GM12878 (cell line): ENCODE data around the gene NECAB2. TPM values are rescaled to one million over a fixed set of nuclear protein-coding genes. Genes with fewer than 3 reads are reported as not detected.

ENCODE experiments used
- ATAC-seq: fragments of 200-7000 bp; cut with Tn5 transposase; 3 replicates; pipeline ENCODE4 v1.9.1; 2020; ENCODE audit warnings: mild to moderate bottlenecking, moderate library complexity
- BruUV-seq: library from RNA; stranded (reverse); fragments of 400-500 nt; replicated peaks from 2 replicates; lab custom pipeline; 2021; lab: Mats Ljungman, UMichigan
- CTCF ChIA-PET: fragments of 300-600 bp; sonication (Branson Sonifier 250); formaldehyde crosslinking; extraction: SDS; loops from one replicate; lab custom pipeline; 2021; ENCODE audit warnings: inconsistent platforms; lab: Yijun Ruan, JAX
- POLR2A ChIA-PET: fragments of 350-600 bp; formaldehyde crosslinking; extraction: SDS; loops from one replicate; lab custom pipeline; 2021; ENCODE audit warnings: inconsistent platforms; lab: Charles Lee
- RAD21 ChIA-PET: fragments of 300-600 bp; sonication (Branson Sonifier 250); formaldehyde crosslinking; loops from one replicate; lab custom pipeline; 2023; ENCODE audit warnings: antibody characterized with exemption; ENCODE audit not compliant: unreplicated experiment; lab: Charles Lee
- SMC1A ChIA-PET: fragments of 300-600 bp; sonication (Branson Sonifier 250); formaldehyde crosslinking; loops from one replicate; lab custom pipeline; 2023; ENCODE audit not compliant: unreplicated experiment, uncharacterized antibody; lab: Charles Lee
- DNase-seq: peaks from one replicate; pipeline ENCODE4 v3.0.0-alpha.2; 2011; ENCODE audit warnings: low read depth, low spot score
- FAIRE-seq: peaks from 3 replicates; lab custom pipeline; 2011; peaks lifted over from hg19 to GRCh38; lab: Jason Lieb, UNC
- H2AFZ ChIP-seq: 2 replicates; pipeline ENCODE4 v1.6.0; 2011; ENCODE audit warnings: low read depth, low read length, control low read depth; ENCODE audit not compliant: control insufficient read depth
- H3K27ac ChIP-seq: 2 replicates; pipeline ENCODE4 v1.5.1; 2011; ENCODE audit warnings: control low read depth; ENCODE audit not compliant: control insufficient read depth, insufficient read depth
- H3K27me3 ChIP-seq, 2 experiments: replicated peaks in 1 of 2; 2 replicates each; pipeline versions ENCODE4 v1.6.0 to v1.6.1; 2011; ENCODE audit warnings: low read length in 1 of 2; ENCODE audit not compliant: control insufficient read depth in 2 of 2, insufficient read depth in 2 of 2
- H3K36me3 ChIP-seq, 2 experiments: 2 replicates each; pipeline ENCODE4 v1.5.1; 2011; ENCODE audit warnings: low read length in 1 of 2; ENCODE audit not compliant: control insufficient read depth in 2 of 2, insufficient read depth in 2 of 2
- H3K4me1 ChIP-seq: 2 replicates; pipeline ENCODE4 v1.6.1; 2011; ENCODE audit warnings: mild to moderate bottlenecking, low read length, moderate library complexity, mixed read lengths; ENCODE audit not compliant: control insufficient read depth, insufficient read depth
- H3K4me2 ChIP-seq: 2 replicates; pipeline ENCODE4 v1.6.0; 2011; ENCODE audit warnings: control low read depth; ENCODE audit not compliant: control insufficient read depth, insufficient read depth
- H3K4me3 ChIP-seq: fragments of 200-600 bp; sonication (generic); 2 replicates; pipeline ENCODE4 v1.5.1; 2016
- H3K79me2 ChIP-seq: 2 replicates; pipeline ENCODE4 v1.6.0; 2011; ENCODE audit warnings: low read length; ENCODE audit not compliant: control insufficient read depth, insufficient read depth
- H3K9ac ChIP-seq: 2 replicates; pipeline ENCODE4 v1.8.0; 2011; ENCODE audit warnings: low read length, control low read depth, mixed read lengths; ENCODE audit not compliant: control insufficient read depth, insufficient read depth
- H3K9me3 ChIP-seq: replicated peaks from 3 replicates; pipeline ENCODE4 v1.5.1; 2011; ENCODE audit warnings: mild to moderate bottlenecking, low read length; ENCODE audit not compliant: control insufficient read depth, insufficient read depth
- H4K20me1 ChIP-seq: 2 replicates; pipeline ENCODE4 v1.6.0; 2011; ENCODE audit not compliant: control insufficient read depth, insufficient read depth
- BCLAF1 ChIP-seq: fragments of 450-650 bp; IDR thresholded peaks from 2 replicates; pipeline ENCODE4 v1.6.1; 2017; ENCODE audit warnings: antibody characterized with exemption, mild to moderate bottlenecking, moderate library complexity
- ETV6 ChIP-seq, 2 experiments: fragments of 450-650 bp in 1 of 2; IDR thresholded peaks in 1 of 2; conservative IDR thresholded peaks in 1 of 2; 2 replicates each; pipeline ENCODE4 v1.6.1; 2014; ENCODE audit warnings: antibody characterized with exemption in 1 of 2, borderline replicate concordance in 1 of 2, low read depth in 1 of 2, mild to moderate bottlenecking in 1 of 2, moderate library complexity in 1 of 2
- PRDM15 ChIP-seq: fragments of 450-650 bp; formaldehyde crosslinking; IDR thresholded peaks from 2 replicates; pipeline ENCODE4 v1.4.0; 2020; ENCODE audit warnings: mild to moderate bottlenecking, moderate library complexity
- SKIL ChIP-seq: fragments of 450-650 bp; IDR thresholded peaks from 2 replicates; pipeline ENCODE4 v1.6.1; 2017; ENCODE audit warnings: mild to moderate bottlenecking, low read depth, inconsistent platforms; ENCODE audit not compliant: poor library complexity, severe bottlenecking
- SMARCA5 ChIP-seq: fragments of 450-650 bp; IDR thresholded peaks from 2 replicates; pipeline ENCODE4 v1.6.1; 2017; ENCODE audit warnings: mild to moderate bottlenecking
- WGBS: methylation state at CpG from one replicate; pipeline ENCODE4 v1.1.6; 2016; ENCODE audit warnings: low lambda C conversion rate; ENCODE audit not compliant: insufficient replicate concordance, insufficient coverage; ENCODE audit errors: missing lambda C conversion rate; 5-methylcytosine and 5-hydroxymethylcytosine counted together
- in situ Hi-C: fragments of 300-500 bp; cut with MboI; formaldehyde crosslinking; loops from 9 replicates; pipeline ENCODE4 v1.14.3; 2018; ENCODE audit warnings: mixed read lengths
- intact Hi-C: fragments of 100-400 bp; cut with micrococcal nuclease; formaldehyde crosslinking; loops from one replicate; pipeline ENCODE4 v1.14.2; 2022; ENCODE audit not compliant: unreplicated experiment
- polyA plus RNA-seq, 11 experiments: library from polyadenylated mRNA; depleted of rRNA in 4 of 11; unstranded in 6 of 11; stranded (reverse) in 5 of 11; fragments of >200 nt; fragmentation: Nextera tagmentation in 4 of 11; fragmentation: Illumina TruSeq in 1 of 11; extraction: Ambion mirVana in 4 of 11; extraction: Trizol in 1 of 11; gene quantifications; 1 replicate in 1 of 11; 2 replicates in 10 of 11; pipeline versions ENCODE4 v1.2.1 to v1.2.3, GENCODE V29; 2011 to 2016; ENCODE audit warnings: inconsistent platforms in 2 of 11, missing spikeins in 2 of 11, low read depth in 1 of 11
- total RNA-seq, 4 experiments: library from RNA; depleted of rRNA in 3 of 4; stranded (reverse); fragments of >200 nt in 3 of 4; fragmentation: Illumina TruSeq in 1 of 4; extraction: Trizol in 1 of 4; gene quantifications; 2 replicates each; pipeline versions ENCODE4 v1.2.1 to v1.2.3, GENCODE V29; 2013 to 2021

Gene NECAB2
- total and polyA plus RNA-seq, 10 of the 15 experiments (the other 5 are each of a cell fraction or from before 2014, with no cell fraction given), result not detected

GRCh38 chr16:84007520-84007919 lies 39.5 kb downstream of the NECAB2 start:
- WGBS, result 14% methylated on average over 4 of the region's 4 CpGs
- POLR2A ChIA-PET, result no interaction called here

GRCh38 chr16:84007965-84008364 lies 39.9 kb downstream of the NECAB2 start:
- H3K79me2 ChIP-seq, result no peaks in the 10 kb centered on the region
- ChIA-PET RAD21 (no interaction called here), SMC1A (no interaction called here), POLR2A (no interaction called here), CTCF (no interaction called here)
- no peak overlapping the region for H3K4me2 ChIP-seq
- no TSS peak for BruUV-seq
- H3K4me3 ChIP-seq, result no peak overlapping the region
- whole genome bisulfite sequencing, result 68% methylated on average over 8 of the region's 8 CpGs
- ATAC-seq (no peak), FAIRE-seq (no peak), DNase-seq (no peak)
- no peaks in the 10 kb centered on the region; a peak in 2 of 4 replicates for H3K27me3 ChIP-seq
- H3K27ac ChIP-seq, result no peak overlapping the region
- H2AFZ ChIP-seq, result no peak overlapping the region
- H3K9ac ChIP-seq, result no peak overlapping the region
- H4K20me1 ChIP-seq, result no peaks in the 10 kb centered on the region
- H3K36me3 ChIP-seq, result no peaks in the 10 kb centered on the region
- no peaks in the 10 kb centered on the region for H3K4me1 ChIP-seq
- intact Hi-C loops (no loop called here), in situ Hi-C loops (no loop called here)
- no peaks in the 10 kb centered on the region for H3K9me3 ChIP-seq
- TF ChIP-seq PRDM15 (CRISPR knock-in tag) (no peak), BCLAF1 (no peak), ETV6 (conservative IDR thresholded peaks at IDR 0.05 in 1 of 2, IDR thresholded peaks at IDR 0.05 in 1 of 2; ENCODE audit: borderline replicate concordance in 1 of 2, low read depth in 1 of 2) (no peak)

More at GRCh38 chr16:84007520-84007919, 39.5 kb downstream of the NECAB2 start:
- no peak overlapping the region for H2AFZ ChIP-seq
- RAD21 ChIA-PET, result no interaction called here
- H4K20me1 ChIP-seq, result no peaks in the 10 kb centered on the region
- no peak overlapping the region for H3K4me2 ChIP-seq
- H3K27ac ChIP-seq, result no peak overlapping the region
- no peaks in the 10 kb centered on the region for H3K9me3 ChIP-seq
- no TSS peak for BruUV-seq
- no peak overlapping the region for H3K4me3 ChIP-seq
- CTCF ChIA-PET, result no interaction called here
- ATAC-seq, result no peak
- no peaks in the 10 kb centered on the region for H3K79me2 ChIP-seq
- TF ChIP-seq SMARCA5 (no peak), SKIL (no peak)
- TF ChIP-seq, all 136 proteins: peak for 0
- SMC1A ChIA-PET, result no interaction called here
- no peaks in the 10 kb centered on the region for H3K4me1 ChIP-seq
- intact Hi-C loops, result no loop called here
- in situ Hi-C loops, result no loop called here
- DNase-seq (no peak), FAIRE-seq (no peak)
- no peak overlapping the region for H3K9ac ChIP-seq
- H3K27me3 ChIP-seq, result no peaks in the 10 kb centered on the region; a peak in 3 of 4 replicates
- no peaks in the 10 kb centered on the region for H3K36me3 ChIP-seq
